GM18507 (cell line): ENCODE data around the gene HSH2D.
"Not testable (repeated sequence)": the region's sequence is repeated elsewhere in the genome, so short reads cannot be mapped to it uniquely, and the experiment has no call there.

Experiments used
- DNase-seq: peaks from one replicate; pipeline ENCODE4 v3.0.0; 2011; ENCODE audit warnings: low read depth; ENCODE audit not compliant: insufficient read length; ENCODE audit errors: extremely low spot score
- FAIRE-seq: peaks from 2 replicates; lab custom pipeline; 2011; peaks lifted over from hg19 to GRCh38; lab: Jason Lieb, UNC

HSH2D gene

DNA sequence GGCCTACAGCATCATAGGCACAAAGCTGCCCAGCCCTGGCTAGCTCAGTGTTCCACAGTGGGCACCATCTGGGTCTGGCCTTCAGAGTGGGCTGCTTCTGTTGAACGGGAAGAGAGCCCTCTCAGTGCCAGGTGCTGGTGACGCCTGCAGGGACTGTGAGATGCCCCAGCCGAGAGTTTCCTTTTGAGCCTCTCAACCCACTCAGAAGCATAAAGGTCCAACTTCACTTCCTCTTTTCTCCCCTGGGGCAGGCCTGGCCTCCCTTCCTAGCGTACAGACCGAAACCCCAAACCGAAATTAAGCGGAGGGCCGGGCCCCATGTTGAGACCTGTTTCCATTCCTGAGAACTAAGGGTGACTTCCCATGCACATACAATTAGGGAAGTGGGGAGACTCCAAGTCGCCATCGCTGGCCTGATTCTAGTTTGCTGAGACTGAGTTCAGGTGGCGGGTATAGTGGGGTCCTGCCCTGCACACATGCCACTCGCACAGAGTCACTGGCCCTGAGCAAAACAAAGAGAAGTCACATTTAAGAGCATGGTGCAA, 24.9 kb upstream of the HSH2D start:
- peak; percentile 96 for FAIRE-seq

DNA sequence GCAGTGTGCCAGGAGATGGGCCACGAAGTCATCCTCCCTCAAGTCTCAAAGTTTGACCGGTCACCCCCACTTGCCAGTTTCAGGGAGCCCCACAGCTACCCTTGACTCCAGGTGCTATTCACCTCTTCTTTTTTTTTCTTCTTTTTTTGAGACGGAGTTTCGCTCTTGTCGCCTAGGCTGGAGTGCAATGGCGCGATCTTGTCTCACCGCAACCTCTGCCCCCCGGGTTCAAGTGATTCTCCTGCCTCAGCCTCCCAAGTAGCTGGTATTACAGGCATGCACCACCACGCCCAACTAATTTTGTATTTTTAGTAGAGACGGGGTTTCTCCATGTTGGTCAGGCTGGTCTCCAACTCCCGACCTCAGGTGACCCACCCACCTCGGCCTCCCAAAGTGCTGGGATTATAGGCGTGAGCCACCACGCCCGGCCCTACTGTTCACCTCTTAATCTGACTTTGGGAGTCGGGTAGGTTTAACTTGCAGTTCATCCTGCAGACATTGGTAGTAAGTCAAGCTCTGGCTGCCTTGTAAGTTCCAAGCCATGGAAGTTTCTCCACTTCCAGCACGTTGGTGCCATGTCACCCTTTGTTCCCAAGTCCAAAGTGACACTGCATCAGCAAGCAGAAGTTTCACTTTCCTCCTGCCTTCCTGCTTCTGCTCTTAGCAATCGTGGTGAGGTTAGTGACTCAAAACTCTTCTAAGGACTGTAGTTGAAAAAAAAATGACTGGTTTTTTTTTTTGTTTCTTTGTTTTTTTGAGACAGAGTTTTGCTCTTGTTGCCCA, 24.2 kb upstream of the HSH2D start:
- DNase-seq, result not testable (repeated sequence)
- FAIRE-seq, result peak; percentile 79

More for the DNA sequence above, 24.9 kb upstream of the HSH2D start:
- DNase-seq, result peak; percentile 73

- FAIRE-seq (no peak), DNase-seq (no peak)
Observed at GRCh38 chr19:16121141-16121540, 22.3 kb upstream of the HSH2D start.

DNA sequence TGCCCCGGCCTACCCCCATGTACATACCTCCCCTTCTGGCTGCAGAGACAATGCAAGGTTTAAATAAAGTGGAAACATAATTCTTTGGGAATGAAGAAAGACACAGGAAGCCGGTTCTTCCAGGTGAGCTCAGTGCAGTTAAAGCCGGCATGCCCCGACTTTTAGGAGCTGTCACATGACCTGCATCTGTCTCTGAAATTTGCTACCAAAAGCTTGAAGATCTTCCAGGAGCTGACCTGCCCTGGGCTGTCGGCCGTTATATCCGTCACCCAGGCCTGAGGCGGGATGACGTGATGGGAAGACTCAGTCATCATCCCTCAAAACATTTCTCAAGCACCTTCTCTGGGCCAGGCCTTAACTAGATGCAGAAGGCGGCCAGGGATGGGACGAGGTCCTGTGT, 21.5 kb upstream of the HSH2D start:
- no peak for FAIRE-seq
- DNase-seq, result no peak

GRCh38 chr19:16124953-16125352, 18.5 kb upstream of the HSH2D start:
- DNase-seq (no peak), FAIRE-seq (no peak)

DNA sequence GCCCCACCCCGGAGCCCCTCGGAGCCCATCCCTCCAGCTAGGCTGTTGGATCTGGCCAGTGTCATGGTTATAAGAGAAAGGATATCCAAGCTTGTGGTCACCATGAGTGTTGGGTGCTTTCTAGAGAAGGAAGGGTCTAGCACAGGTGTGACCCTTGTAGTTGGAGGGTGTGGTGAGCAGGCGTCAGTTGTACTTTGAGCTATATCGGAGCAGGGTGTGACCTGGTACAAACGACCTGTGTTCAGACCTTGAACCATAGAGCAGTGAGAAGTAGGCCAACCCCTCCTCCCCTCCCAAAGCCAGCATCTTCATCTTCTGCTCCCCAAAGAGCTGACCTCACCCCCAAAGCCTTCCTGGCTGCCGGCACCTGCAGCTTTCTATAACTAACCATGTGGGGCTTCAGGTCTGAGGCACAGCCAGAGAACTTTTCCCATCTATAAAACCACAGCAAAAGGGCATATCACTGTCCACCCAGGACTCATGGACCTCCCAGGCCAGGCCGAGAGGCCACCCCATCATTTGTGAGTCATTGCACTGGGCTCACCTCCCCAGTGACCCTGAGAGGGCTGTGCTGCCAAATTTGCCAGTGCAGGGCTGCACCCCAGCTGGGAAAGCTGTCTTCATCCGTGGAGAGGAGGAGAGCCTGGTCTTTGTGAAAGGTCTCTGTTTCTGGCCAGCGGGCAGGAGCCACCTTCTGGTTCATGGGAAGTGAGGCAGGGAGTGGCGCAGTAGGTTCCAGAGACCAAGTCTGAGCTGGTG, 17.6 kb upstream of the HSH2D start:
- DNase-seq, result no peak
- FAIRE-seq, result no peak

DNA sequence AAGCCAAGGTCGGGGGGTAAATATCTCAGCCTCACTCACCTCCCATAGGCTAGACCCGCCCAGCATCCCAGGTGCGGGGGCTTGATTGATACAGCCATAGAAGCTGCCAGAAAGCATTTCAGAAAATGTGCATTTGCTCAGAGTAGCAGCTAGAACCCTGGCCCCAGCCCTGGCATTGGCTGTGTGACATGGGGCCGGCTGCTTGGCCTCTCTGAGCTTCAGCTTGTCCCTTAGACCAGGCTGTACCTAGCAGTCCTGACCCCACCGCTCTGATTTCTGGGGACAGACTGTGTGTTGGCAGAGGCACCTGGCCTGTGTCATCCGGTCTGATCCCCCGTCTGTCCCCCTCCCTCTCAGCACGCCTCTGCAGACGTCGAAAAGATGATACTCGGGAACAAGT, 16.4 kb upstream of the HSH2D start:
- DNase-seq (no peak), FAIRE-seq (no peak)

DNA sequence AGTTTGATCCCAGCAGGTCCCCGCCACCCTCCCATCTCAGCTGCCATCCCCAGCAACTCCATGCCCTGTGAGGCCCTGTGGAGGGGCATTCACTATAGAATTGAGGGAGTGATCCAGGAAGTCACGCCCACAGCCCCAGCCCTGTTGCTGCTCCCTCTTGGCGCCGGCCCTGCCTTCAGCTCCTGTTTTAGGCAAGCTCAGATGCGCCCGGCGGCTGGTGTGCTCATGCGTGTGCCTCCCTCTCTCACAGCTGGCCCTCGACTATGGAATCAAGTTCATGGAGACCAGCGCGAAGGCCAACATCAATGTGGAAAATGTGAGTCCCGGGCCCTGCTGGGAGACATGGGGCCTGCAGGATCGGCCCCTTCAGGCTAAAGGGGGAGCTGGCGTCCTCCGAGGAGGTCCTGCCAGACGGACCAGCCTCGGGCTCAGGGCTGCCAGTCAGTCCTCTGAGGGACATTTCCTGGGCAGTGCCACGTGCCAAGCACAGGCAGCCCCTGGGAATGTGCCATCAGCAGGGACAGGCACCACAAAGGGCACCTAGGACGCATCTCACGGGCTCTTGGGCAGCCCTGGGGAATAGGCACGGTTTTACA, 15.6 kb upstream of the HSH2D start:
- DNase-seq (no peak), FAIRE-seq (no peak)

- no peak for FAIRE-seq
- DNase-seq, result no peak
Observed at GRCh38 chr19:16131648-16132047, 11.8 kb upstream of the HSH2D start.

GRCh38 chr19:16133818-16134217, 9.7 kb upstream of the HSH2D start:
- FAIRE-seq (no peak), DNase-seq (no peak)

- no peak for DNase-seq
- FAIRE-seq, result peak; percentile 87
Observed at GRCh38 chr19:16134510-16134909, 9.0 kb upstream of the HSH2D start.

DNA sequence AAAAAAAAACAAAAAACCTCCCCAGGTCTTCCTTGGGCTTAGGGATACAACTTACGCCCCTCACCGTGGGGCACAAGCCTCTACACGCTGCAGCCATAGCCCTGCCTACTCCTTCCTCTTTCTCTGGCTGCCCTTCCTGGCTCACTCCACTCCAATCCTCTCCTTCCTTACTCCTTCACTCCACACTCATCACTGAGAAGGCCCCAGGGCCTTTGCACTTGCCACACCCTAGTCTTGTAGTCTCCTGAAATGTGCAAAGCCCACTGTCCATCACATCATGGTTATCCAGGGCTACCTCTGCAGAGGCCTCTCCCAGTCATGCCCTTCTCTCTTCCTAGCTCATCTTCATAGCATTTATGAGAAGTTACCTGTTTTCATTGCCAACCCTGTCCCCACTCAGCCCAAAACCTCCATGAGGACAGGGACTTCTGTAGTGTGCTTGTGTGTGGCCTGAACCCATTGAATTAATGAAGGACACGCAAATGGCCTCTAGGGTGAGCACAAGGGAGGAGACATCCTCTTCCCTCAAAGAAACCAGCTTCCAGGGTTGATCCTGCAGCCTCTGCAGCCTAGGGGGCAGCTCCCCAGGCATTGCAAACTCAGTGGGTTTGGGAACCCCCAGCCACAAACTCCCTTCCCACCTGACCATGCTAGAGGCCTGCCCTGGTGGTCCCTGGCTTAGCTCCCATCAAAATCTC, 7.9 kb upstream of the HSH2D start:
- no peak for DNase-seq
- no peak for FAIRE-seq

DNA sequence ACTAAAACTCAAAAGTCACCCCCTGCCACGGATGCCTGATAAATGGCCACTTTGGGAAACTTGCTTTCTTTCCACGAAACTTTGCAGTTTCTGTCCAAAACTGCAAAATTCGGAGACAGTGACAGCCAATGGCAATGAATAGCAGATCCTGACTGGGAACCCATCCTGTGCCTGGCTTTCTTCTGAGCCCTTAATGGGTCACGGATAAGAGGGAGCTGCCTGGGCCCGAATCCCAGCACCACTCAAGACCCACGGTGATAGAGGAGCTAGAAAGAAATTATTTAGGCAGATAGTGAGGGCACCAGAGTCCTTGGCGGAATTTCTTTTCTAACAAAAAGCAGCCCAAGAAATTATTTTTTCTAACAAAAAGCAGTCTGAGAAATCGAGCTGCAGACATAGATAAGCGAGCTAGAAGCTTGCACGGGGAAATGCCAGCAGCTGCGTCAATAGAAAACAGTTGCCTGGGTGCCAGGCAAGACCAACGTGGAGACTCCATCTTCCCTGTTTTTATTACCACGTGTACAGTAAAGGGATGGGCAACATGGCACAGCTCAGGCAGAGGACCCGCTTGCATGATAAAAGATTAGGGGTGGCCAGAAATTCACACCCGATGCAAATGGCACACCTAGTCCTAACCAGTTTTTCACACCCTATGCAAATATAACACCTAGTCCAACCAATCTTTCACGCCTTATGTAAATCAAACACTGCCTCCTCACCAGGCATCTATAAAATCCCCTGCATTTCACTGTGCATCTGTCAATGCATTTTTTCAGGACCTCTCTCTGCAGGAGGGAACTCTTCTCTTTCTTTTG, 7.1 kb upstream of the HSH2D start:
- no peak for FAIRE-seq
- DNase-seq, result no peak

DNA sequence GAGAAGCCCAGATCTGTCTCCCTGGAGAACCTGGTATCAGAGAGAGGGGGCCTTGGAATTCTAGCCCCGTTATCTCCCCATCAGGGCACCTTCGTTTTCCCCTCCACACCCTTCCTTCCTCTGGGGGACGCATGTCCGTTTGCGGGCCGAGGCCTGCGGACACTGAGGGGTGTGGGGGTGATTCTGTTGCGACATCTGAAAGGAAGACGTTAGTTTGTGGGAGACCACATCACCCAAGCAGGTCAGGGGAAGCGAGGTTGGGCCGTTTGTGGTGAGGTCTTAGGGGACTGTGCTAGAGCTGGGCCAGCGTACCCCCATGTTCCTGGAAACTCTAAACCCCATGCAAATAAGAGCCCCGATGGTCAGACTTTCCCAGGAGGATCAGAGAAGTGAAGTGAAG, 3.7 kb upstream of the HSH2D start:
- DNase-seq (no peak), FAIRE-seq (peak; percentile 96)

DNA sequence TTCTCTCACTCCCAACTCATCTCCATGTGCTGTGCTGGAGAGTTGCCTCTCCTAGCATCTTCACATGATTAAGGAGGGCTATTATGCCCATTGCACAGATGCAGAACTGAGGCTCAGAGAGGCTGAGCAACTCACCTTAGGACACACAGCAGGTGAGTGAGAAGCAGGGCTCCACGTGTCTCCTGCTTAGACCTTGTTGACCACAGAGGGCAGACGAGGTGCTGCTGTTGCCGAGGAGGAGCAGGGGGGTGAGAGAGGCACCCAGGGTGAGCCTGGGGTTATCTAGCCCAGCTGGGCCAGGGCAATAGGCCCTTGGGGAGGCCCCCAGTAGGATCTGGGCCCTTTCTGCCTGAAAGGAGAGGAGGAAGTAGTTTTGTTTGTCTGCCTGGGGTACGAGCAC, 2.4 kb upstream of the HSH2D start:
- DNase-seq, result no peak
- FAIRE-seq, result peak; percentile 92

DNA sequence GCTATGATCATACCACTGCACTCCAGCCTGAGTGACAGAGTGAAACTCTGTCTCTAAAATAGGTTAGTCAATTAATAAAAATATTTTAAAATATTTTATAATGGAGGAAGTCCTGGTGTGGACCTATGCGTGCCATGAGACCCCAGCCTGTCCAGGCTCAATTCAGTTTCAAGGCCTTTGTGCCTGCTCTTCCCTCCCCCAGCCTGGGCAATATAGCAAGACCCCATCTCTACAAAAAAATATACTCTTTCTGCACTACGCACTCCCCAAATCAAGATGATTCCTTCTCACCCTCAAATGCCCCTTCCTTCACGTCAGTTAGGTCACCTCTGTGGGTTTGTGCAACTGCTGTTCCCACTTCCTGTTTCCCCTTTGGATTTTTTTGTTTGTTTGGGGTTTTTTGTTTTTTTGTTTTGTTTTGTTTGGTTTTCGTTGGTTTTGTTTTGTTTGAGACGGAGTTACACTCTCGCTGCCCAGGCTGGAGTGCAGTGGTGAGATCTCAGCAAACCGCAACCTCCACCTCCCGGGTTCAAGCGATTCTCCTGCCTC, 1.4 kb upstream of the HSH2D start:
- DNase-seq (no peak), FAIRE-seq (peak; percentile 18)

DNA sequence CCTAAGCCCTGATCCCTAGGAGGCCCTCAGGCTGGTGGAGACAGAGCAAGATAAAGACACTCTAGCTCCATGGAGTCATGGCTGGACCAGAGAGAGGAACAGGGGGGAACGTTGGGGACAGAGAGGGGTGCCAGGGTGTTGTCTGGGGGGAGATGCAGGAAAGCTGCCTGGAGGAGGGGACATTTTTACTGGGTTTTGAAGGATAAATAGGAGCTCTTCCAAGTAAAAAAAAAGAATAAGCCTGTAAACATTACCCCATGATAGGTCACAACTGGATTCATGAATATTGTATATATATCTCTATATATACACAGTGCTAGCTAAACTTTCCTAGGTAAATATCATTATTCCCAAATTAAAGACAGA, 714 bp downstream of the HSH2D start:
- DNase-seq (no peak), FAIRE-seq (no peak)

DNA sequence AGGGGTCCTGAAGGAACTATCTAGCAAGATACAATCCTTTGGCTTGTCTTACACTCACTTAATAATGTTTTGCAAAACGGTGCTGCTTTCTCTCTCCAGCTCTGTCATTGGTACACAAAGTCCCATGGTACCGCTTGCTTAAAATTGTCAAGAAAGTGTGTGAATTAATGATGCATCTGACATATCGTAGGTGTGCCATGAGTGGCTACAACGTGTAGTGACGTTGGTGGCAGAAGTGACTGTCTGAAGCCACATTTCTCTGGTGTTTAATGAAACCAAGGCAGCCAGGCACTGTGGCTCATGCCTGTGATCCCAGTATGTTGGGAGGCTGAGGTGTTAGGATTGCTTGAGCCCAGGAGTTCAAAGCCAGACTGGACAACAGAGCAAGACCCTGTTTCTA, 2.6 kb downstream of the HSH2D start:
- DNase-seq (no peak), FAIRE-seq (no peak)
